Subcutaneous abdominal adipose tissue (tissue), 5 donors: ENCODE measurements around the gene SIK3.

ENCODE experiments used
- H3K27ac ChIP-seq: one replicate; pipeline ENCODE4 v1.7.0; 2013; ENCODE audit warnings: low read depth, mild to moderate bottlenecking, inconsistent platforms, low read length, moderate library complexity
- H3K27me3 ChIP-seq, 5 donors: one replicate each; pipeline ENCODE4 v1.7.0; 2013; ENCODE audit warnings: low read length in 5 of 5, inconsistent platforms in 1 of 5; ENCODE audit not compliant: control insufficient read depth in 5 of 5, insufficient read depth in 4 of 5
- H3K36me3 ChIP-seq, 5 donors: one replicate each; pipeline ENCODE4 v1.7.0; 2013; ENCODE audit warnings: low read length in 5 of 5; ENCODE audit not compliant: control insufficient read depth in 5 of 5, insufficient read depth in 5 of 5
- H3K4me1 ChIP-seq, 5 donors: one replicate each; pipeline ENCODE4 v1.7.0; 2013; ENCODE audit warnings: low read length in 5 of 5, mild to moderate bottlenecking in 3 of 5, moderate library complexity in 1 of 5; ENCODE audit not compliant: control insufficient read depth in 5 of 5, insufficient read depth in 5 of 5
- H3K4me3 ChIP-seq, 5 donors: one replicate each; pipeline ENCODE4 v1.7.0; 2013; ENCODE audit warnings: low read length in 5 of 5, low read depth in 1 of 5
- H3K9ac ChIP-seq, 5 donors: one replicate each; pipeline ENCODE4 v1.7.0; 2013; ENCODE audit warnings: low read length in 5 of 5, mild to moderate bottlenecking in 4 of 5, moderate library complexity in 3 of 5
- H3K9me3 ChIP-seq, 5 donors: one replicate each; pipeline ENCODE4 v1.7.0; 2013; ENCODE audit warnings: low read length in 5 of 5; ENCODE audit not compliant: control insufficient read depth in 5 of 5
- donor health status: healthy.
- donor health status: healthy.
- donor health status: healthy.
- donor health status: healthy.
- donor health status: healthy.

SIK3 gene

GRCh38 chr11:116994195-116994594 lies 104.0 kb downstream of the SIK3 start:
- Histone ChIP-seq H3K4me3 (no peak overlapping the region), H3K27ac (no peak overlapping the region), H3K27me3 (no peaks in the 10 kb centered on the region), H3K36me3 (no peaks in the 10 kb centered on the region), H3K4me1 (peaks cover 0 to 22% (median 20%) of the 10 kb centered on the region in 5 donors), H3K9ac (no peak overlapping the region), H3K9me3 (no peaks in the 10 kb centered on the region)

GRCh38 chr11:116993599-116993998 lies 104.6 kb downstream of the SIK3 start:
- Histone ChIP-seq H3K36me3 (no peaks in the 10 kb centered on the region), H3K27me3 (no peaks in the 10 kb centered on the region), H3K4me1 (peaks cover 0 to 25% (median 22%) of the 10 kb centered on the region in 5 donors), H3K9me3 (no peaks in the 10 kb centered on the region), H3K4me3 (no peak overlapping the region), H3K27ac (no peak overlapping the region), H3K9ac (no peak overlapping the region)

- Histone ChIP-seq H3K27me3 (no peaks in the 10 kb centered on the region), H3K9ac (no peak overlapping the region), H3K4me1 (peaks cover 0 to 36% (median 28%) of the 10 kb centered on the region in 5 donors)
Measured at GRCh38 chr11:116991491-116991890, 106.7 kb downstream of the SIK3 start.

GRCh38 chr11:116990811-116991210 lies 107.4 kb downstream of the SIK3 start:
- Histone ChIP-seq H3K4me1 (peaks cover 0 to 42% (median 34%) of the 10 kb centered on the region in 5 donors), H3K4me3 (no peak overlapping the region), H3K27me3 (no peaks in the 10 kb centered on the region), H3K27ac (no peak overlapping the region), H3K36me3 (no peaks in the 10 kb centered on the region), H3K9ac (no peak overlapping the region), H3K9me3 (no peaks in the 10 kb centered on the region)

More at GRCh38 chr11:116991491-116991890, 106.7 kb downstream of the SIK3 start:
- no peaks in the 10 kb centered on the region for H3K36me3 ChIP-seq
- no peak overlapping the region for H3K27ac ChIP-seq
- H3K4me3 ChIP-seq: no peak overlapping the region
- H3K9me3 ChIP-seq: no peaks in the 10 kb centered on the region

- H3K27me3 ChIP-seq: no peaks in the 10 kb centered on the region
- no peaks in the 10 kb centered on the region for H3K36me3 ChIP-seq
- H3K4me1 ChIP-seq: peaks cover 0 to 47% (median 36%) of the 10 kb centered on the region in 5 donors
- H3K9me3 ChIP-seq: no peaks in the 10 kb centered on the region
- no peak overlapping the region for H3K4me3 ChIP-seq
- H3K27ac ChIP-seq: peak overlapping the region; percentile 66
- H3K9ac ChIP-seq: no peak overlapping the region
Measured at GRCh38 chr11:116990061-116990473, 108.2 kb downstream of the SIK3 start.

GRCh38 chr11:116989184-116989583 lies 109.0 kb downstream of the SIK3 start:
- H3K9me3 ChIP-seq: no peaks in the 10 kb centered on the region
- peak overlapping the region; percentile 66 for H3K27ac ChIP-seq
- no peaks in the 10 kb centered on the region for H3K27me3 ChIP-seq
- no peak overlapping the region for H3K4me3 ChIP-seq
- no peak overlapping the region for H3K9ac ChIP-seq
- H3K4me1 ChIP-seq: peaks cover 0 to 56% (median 44%) of the 10 kb centered on the region in 5 donors
- no peaks in the 10 kb centered on the region for H3K36me3 ChIP-seq

- Histone ChIP-seq H3K9ac (peak overlapping the region in 1 of 5 donors; percentile 8), H3K4me1 (peaks cover 0 to 64% (median 53%) of the 10 kb centered on the region in 5 donors), H3K4me3 (peak overlapping the region in 3 of 5 donors; percentile 1 to 17 (median 3)), H3K27ac (peak overlapping the region; percentile 79), H3K27me3 (no peaks in the 10 kb centered on the region), H3K9me3 (no peaks in the 10 kb centered on the region), H3K36me3 (no peaks in the 10 kb centered on the region)
Measured at GRCh38 chr11:116986521-116987105, 111.6 kb downstream of the SIK3 start.

GRCh38 chr11:116984589-116984988 lies 113.6 kb downstream of the SIK3 start:
- Histone ChIP-seq H3K4me3 (peak overlapping the region in 1 of 5 donors; percentile 19), H3K27me3 (no peaks in the 10 kb centered on the region), H3K36me3 (no peaks in the 10 kb centered on the region), H3K27ac (peak overlapping the region; percentile 80), H3K9ac (peak overlapping the region in 2 of 5 donors; percentile 3 to 49), H3K9me3 (no peaks in the 10 kb centered on the region), H3K4me1 (peaks cover 0 to 65% (median 51%) of the 10 kb centered on the region in 5 donors)

- peak overlapping the region in 1 of 5 donors; percentile 19 for H3K4me3 ChIP-seq
- peaks cover 0 to 61% (median 49%) of the 10 kb centered on the region in 5 donors for H3K4me1 ChIP-seq
- H3K27ac ChIP-seq: peak overlapping the region; percentile 80
- no peaks in the 10 kb centered on the region for H3K9me3 ChIP-seq
- peak overlapping the region in 1 of 5 donors; percentile 3 for H3K9ac ChIP-seq
- no peaks in the 10 kb centered on the region for H3K36me3 ChIP-seq
- no peaks in the 10 kb centered on the region for H3K27me3 ChIP-seq
Measured at GRCh38 chr11:116984186-116984585, 114.0 kb downstream of the SIK3 start.

GRCh38 chr11:116981266-116981885 lies 116.9 kb downstream of the SIK3 start:
- Histone ChIP-seq H3K9ac (no peak overlapping the region), H3K4me3 (no peak overlapping the region), H3K27ac (peak overlapping the region; percentile 73), H3K9me3 (no peaks in the 10 kb centered on the region), H3K4me1 (peaks cover 0 to 56% (median 40%) of the 10 kb centered on the region in 5 donors), H3K36me3 (no peaks in the 10 kb centered on the region), H3K27me3 (no peaks in the 10 kb centered on the region)
